GM10847 (cell line): ENCODE data around the gene DNAJC27.

Experiments used
- POLR2A ChIP-seq: IDR thresholded peaks from 2 replicates; pipeline ENCODE4 v1.6.1; 2011; ENCODE audit not compliant: insufficient read length; ENCODE audit errors: extremely low read depth

Gene DNAJC27

GRCh38 chr2:24919506-24920097, 52.2 kb downstream of the DNAJC27 start:
- no peak for TF ChIP-seq POLR2A

- no peak for TF ChIP-seq POLR2A
Observed at GRCh38 chr2:24919037-24919505, 52.7 kb downstream of the DNAJC27 start.

- TF ChIP-seq POLR2A, result no peak
Observed at GRCh38 chr2:24918326-24919036, 53.3 kb downstream of the DNAJC27 start.

- no peak for TF ChIP-seq POLR2A
Observed at GRCh38 chr2:24917731-24918325, 53.9 kb downstream of the DNAJC27 start.

- TF ChIP-seq POLR2A, result no peak
Observed at GRCh38 chr2:24917086-24917485, 54.7 kb downstream of the DNAJC27 start.

GRCh38 chr2:24915796-24916195, 56.0 kb downstream of the DNAJC27 start:
- TF ChIP-seq POLR2A, result no peak

GRCh38 chr2:24915175-24915574, 56.6 kb downstream of the DNAJC27 start:
- no peak for TF ChIP-seq POLR2A

GRCh38 chr2:24914713-24915112, 57.0 kb downstream of the DNAJC27 start:
- TF ChIP-seq POLR2A, result no peak

GRCh38 chr2:24913911-24914310, 57.8 kb downstream of the DNAJC27 start:
- no peak for TF ChIP-seq POLR2A

- no peak for TF ChIP-seq POLR2A
Observed at GRCh38 chr2:24912986-24913385, 58.8 kb downstream of the DNAJC27 start.

GRCh38 chr2:24912523-24912922, 59.2 kb downstream of the DNAJC27 start:
- TF ChIP-seq POLR2A, result no peak

- no peak for TF ChIP-seq POLR2A
Observed at GRCh38 chr2:24910245-24910644, 61.5 kb downstream of the DNAJC27 start.

GRCh38 chr2:24909555-24910177, 62.1 kb downstream of the DNAJC27 start:
- no peak for TF ChIP-seq POLR2A

GRCh38 chr2:24908461-24908901, 63.3 kb downstream of the DNAJC27 start:
- TF ChIP-seq POLR2A, result no peak

- TF ChIP-seq POLR2A, result no peak
Observed at GRCh38 chr2:24907116-24907515, 64.6 kb downstream of the DNAJC27 start.

- TF ChIP-seq POLR2A, result no peak
Observed at GRCh38 chr2:24906466-24906865, 65.3 kb downstream of the DNAJC27 start.
